OCI-LY3 (cell line): Measurements from ENCODE around the gene DSCAM.
"Not testable (repeated sequence)": the region's sequence is repeated elsewhere in the genome, so short reads cannot be mapped to it uniquely, and the experiment has no call there.

ENCODE experiments used
- CTCF ChIP-seq: fragments of 200-600, 300-600 bp; sonication (generic); IDR thresholded peaks from 2 replicates; pipeline ENCODE4 v1.5.1; 2014; ENCODE audit warnings: antibody characterized with exemption, low read length, low read depth
- EZH2phosphoT487 ChIP-seq: fragments of 200-600 bp; shearing (Covaris generic); IDR thresholded peaks from 2 replicates; pipeline ENCODE4 v1.6.1; 2018; ENCODE audit warnings: antibody characterized with exemption, mixed run types, low read depth

- not testable (repeated sequence) for TF ChIP-seq CTCF, EZH2phosphoT487
These were observed 407.4 kb downstream of the DSCAM start for GRCh38 chr21:40439581-40439980.
